Neutrophil (primary cell): ENCODE results near the gene BIRC5.

Experiments used
- H3K27ac ChIP-seq: fragments of 200-600 bp; sonication (generic); 2 replicates; pipeline ENCODE4 v1.5.1; 2016; ENCODE audit warnings: mild to moderate bottlenecking, moderate library complexity
- H3K27me3 ChIP-seq: fragments of 200-600 bp; sonication (generic); 2 replicates; pipeline ENCODE4 v1.6.0; 2016; ENCODE audit warnings: mild to moderate bottlenecking
- H3K36me3 ChIP-seq: fragments of 200-600 bp; sonication (generic); 2 replicates; pipeline ENCODE4 v1.5.1; 2017
- H3K4me1 ChIP-seq, 2 experiments: fragments of 200-600 bp in 1 of 2; sonication (generic) in 1 of 2; 1 replicate in 1 of 2; 2 replicates in 1 of 2; pipeline versions ENCODE4 v1.5.1 to v1.6.1; 2013 to 2016; ENCODE audit warnings: low read depth in 1 of 2, low read length in 1 of 2, mild to moderate bottlenecking in 1 of 2, moderate library complexity in 1 of 2; ENCODE audit not compliant: control insufficient read depth in 1 of 2, insufficient read depth in 1 of 2
- H3K4me3 ChIP-seq, 2 experiments: fragments of 200-600 bp in 1 of 2; sonication (generic) in 1 of 2; 1 replicate in 1 of 2; 2 replicates in 1 of 2; pipeline ENCODE4 v1.5.1; 2013 to 2016; ENCODE audit warnings: low read depth in 1 of 2, low read length in 1 of 2, mild to moderate bottlenecking in 1 of 2, moderate library complexity in 1 of 2
- H3K9me3 ChIP-seq: fragments of 200-600 bp; sonication (generic); 2 replicates; pipeline ENCODE4 v1.5.1; 2016
- CTCF ChIP-seq: fragments of 200-600 bp; sonication (generic); IDR thresholded peaks from 2 replicates; pipeline ENCODE4 v1.5.1; 2016; ENCODE audit warnings: antibody characterized with exemption

The BIRC5 gene

GRCh38 chr17:78236362-78237127, 22.5 kb downstream of the BIRC5 start:
- H3K27me3 ChIP-seq = peaks cover 29% of the 10 kb centered on the region
- H3K9me3 ChIP-seq = no peaks in the 10 kb centered on the region
- TF ChIP-seq CTCF = no peak
- H3K4me1 ChIP-seq = no peaks in the 10 kb centered on the region
- H3K36me3 ChIP-seq = no peaks in the 10 kb centered on the region
- H3K4me3 ChIP-seq = no peak overlapping the region
- H3K27ac ChIP-seq = no peak overlapping the region

- Histone ChIP-seq H3K27ac (no peak overlapping the region), H3K4me1 (no peaks in the 10 kb centered on the region), H3K36me3 (no peaks in the 10 kb centered on the region), H3K9me3 (no peaks in the 10 kb centered on the region), H3K27me3 (peaks cover 19% of the 10 kb centered on the region), H3K4me3 (no peak overlapping the region)
- TF ChIP-seq CTCF = no peak
These were observed 23.5 kb downstream of the BIRC5 start for GRCh38 chr17:78237401-78238012.

- H3K9me3 ChIP-seq = no peaks in the 10 kb centered on the region
- TF ChIP-seq CTCF = no peak
- no peaks in the 10 kb centered on the region for H3K36me3 ChIP-seq
- H3K27me3 ChIP-seq = peaks cover 5% of the 10 kb centered on the region
- no peak overlapping the region for H3K27ac ChIP-seq
- H3K4me3 ChIP-seq = no peak overlapping the region
- H3K4me1 ChIP-seq = no peaks in the 10 kb centered on the region
These were observed 24.9 kb downstream of the BIRC5 start for GRCh38 chr17:78238823-78239488.

- no peak overlapping the region for H3K4me3 ChIP-seq
- H3K27me3 ChIP-seq = no peaks in the 10 kb centered on the region
- no peak overlapping the region for H3K27ac ChIP-seq
- H3K4me1 ChIP-seq = no peaks in the 10 kb centered on the region
- no peaks in the 10 kb centered on the region for H3K36me3 ChIP-seq
- H3K9me3 ChIP-seq = no peaks in the 10 kb centered on the region
- no peak for TF ChIP-seq CTCF
These were observed 25.5 kb downstream of the BIRC5 start for GRCh38 chr17:78239489-78239931.

GRCh38 chr17:78240012-78240655, 26.1 kb downstream of the BIRC5 start:
- Histone ChIP-seq H3K9me3 (no peaks in the 10 kb centered on the region), H3K36me3 (no peaks in the 10 kb centered on the region), H3K27me3 (no peaks in the 10 kb centered on the region), H3K27ac (no peak overlapping the region), H3K4me3 (no peak overlapping the region), H3K4me1 (no peaks in the 10 kb centered on the region)
- no peak for TF ChIP-seq CTCF
